ENCODE data around the gene ARID5B.
A peak's percentile ranks its signal among the peaks of the same experiment; 100 is the strongest.

ARID5B gene

DNA sequence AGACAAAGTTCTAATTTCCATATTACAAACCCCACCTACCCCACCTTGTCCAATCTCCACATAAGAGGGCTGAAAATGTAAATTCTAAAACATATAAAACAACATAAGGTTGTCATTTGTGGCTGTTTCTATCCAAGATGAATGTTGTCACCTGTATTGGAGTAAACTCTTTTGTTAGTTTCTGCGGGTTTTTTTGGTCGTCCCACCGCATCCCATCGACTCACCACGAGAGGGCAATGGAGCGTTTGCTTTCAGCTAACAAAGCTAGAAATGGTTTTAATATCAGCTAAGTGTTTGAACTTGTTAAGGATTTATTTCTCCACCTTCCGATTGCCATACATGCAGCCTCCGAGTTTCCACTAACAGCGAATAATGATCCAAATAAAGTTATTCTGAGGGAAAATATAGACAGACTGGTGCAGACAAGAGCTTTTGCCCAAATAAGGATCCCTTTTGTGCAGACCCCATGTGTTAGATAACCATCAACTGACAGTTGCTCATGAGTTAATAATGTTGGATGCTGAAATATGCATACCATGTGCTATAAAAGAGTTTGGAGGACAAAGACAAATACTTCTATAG, 137.2 kb downstream of the ARID5B start:
- TF ChIP-seq CTBP1 (IDR thresholded peaks at IDR 0.05; ENCODE audit: borderline replicate concordance) = no peak
- TF ChIP-seq, protein P1, sequence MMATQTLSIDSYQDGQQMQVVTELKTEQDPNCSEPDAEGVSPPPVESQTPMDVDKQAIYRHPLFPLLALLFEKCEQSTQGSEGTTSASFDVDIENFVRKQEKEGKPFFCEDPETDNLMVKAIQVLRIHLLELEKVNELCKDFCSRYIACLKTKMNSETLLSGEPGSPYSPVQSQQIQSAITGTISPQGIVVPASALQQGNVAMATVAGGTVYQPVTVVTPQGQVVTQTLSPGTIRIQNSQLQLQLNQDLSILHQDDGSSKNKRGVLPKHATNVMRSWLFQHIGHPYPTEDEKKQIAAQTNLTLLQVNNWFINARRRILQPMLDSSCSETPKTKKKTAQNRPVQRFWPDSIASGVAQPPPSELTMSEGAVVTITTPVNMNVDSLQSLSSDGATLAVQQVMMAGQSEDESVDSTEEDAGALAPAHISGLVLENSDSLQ (IDR thresholded peaks at IDR 0.05) = peak; percentile 48; the same call in 1 of the 2 replicates
- ChIA-PET POLR2A (interaction anchor here (1.1 to 2.5 kb wide), 4 partner anchors 11 to 230 kb away, joined by 3 to 15 read pairs (median 3); partner anchors contain the start of gene RTKN2), CTCF (interaction anchor here (0.8 to 3.4 kb wide), 12 partner anchors 10 to 295 kb away, joined by 3 to 21 read pairs (median 4); no protein-coding TSS in a partner anchor)
- DNase-seq (ENCODE audit: extremely low spot score) = peak; percentile 61

DNA sequence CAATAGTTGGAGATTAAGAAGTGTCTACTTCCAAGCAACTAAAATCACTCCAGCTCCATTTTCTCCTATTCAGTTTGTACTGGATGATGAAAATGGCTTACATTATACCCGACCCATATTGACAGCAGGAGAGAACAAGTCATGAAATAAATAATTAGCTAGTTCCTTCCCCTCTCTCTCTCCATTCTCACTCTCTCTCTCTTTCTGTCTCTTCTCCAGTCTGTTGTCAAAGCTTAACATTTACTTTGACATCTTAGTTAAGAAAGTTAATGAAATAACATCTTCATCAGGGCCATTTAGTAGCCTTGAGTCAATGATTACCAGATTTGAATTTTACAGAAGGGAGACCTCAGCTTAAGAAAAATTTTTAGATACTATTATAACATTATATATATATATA, 138.5 kb downstream of the ARID5B start:
- ChIA-PET POLR2A (interaction anchor here (1.0 to 2.5 kb wide), 2 partner anchors 9 to 143 kb away, joined by 3 to 15 read pairs; no protein-coding TSS in a partner anchor), CTCF (interaction anchor here (0.5 to 3.3 kb wide), 5 partner anchors 9 to 205 kb away, joined by 3 to 21 read pairs (median 5); no protein-coding TSS in a partner anchor)
- DNase-seq (ENCODE audit: extremely low spot score) = no peak
- no peak for TF ChIP-seq SP1 (IDR thresholded peaks at IDR 0.05)
- TF ChIP-seq FOXA1 (IDR thresholded peaks at IDR 0.05) = no peak
- TF ChIP-seq ZNF384 (IDR thresholded peaks at IDR 0.05) = no peak
- TF ChIP-seq, protein P1 (IDR thresholded peaks at IDR 0.05) = no peak
- no peak for TF ChIP-seq LEF1 (IDR thresholded peaks at IDR 0.05; ENCODE audit: borderline replicate concordance)
- TF ChIP-seq TARDBP (IDR thresholded peaks at IDR 0.05) = no peak
- TF ChIP-seq L3MBTL2 (conservative IDR thresholded peaks at IDR 0.05) = no peak
- TF ChIP-seq CTBP1 (IDR thresholded peaks at IDR 0.05; ENCODE audit: borderline replicate concordance) = no peak
- no peak for TF ChIP-seq SUZ12 (IDR thresholded peaks at IDR 0.05)
- TF ChIP-seq HDGF (IDR thresholded peaks at IDR 0.05; ENCODE audit: borderline replicate concordance) = no peak
- no peak for TF ChIP-seq FOXM1 (IDR thresholded peaks at IDR 0.05; ENCODE audit: borderline replicate concordance)
- no peak for TF ChIP-seq NFRKB (IDR thresholded peaks at IDR 0.05)
- TF ChIP-seq BHLHE40 (IDR thresholded peaks at IDR 0.05; ENCODE audit: borderline replicate concordance) = no peak
- no peak for TF ChIP-seq ARNT (IDR thresholded peaks at IDR 0.05)
- TF ChIP-seq FOXK2 (IDR thresholded peaks at IDR 0.05) = no peak
- TF ChIP-seq ELF4 (IDR thresholded peaks at IDR 0.05) = no peak

DNA sequence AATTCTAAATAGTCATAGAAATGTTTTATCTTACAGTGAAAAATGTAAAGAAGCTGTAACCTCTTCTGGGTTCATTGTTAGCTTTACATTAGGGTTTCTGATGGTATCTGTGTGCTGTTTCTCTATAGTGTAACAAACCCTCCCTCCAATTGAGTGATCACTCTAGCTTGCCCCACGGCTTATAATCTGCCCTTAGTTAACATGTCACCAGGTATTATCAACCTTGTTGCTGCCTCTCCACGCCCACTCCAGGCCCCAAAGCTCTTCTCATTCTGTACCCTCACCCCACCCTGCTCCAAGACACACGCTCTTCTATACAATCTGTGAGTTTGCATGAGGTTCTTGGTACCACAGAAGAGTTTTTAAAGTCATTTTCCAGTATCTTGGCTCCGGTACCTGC, 139.4 kb downstream of the ARID5B start:
- TF ChIP-seq CTBP1 (IDR thresholded peaks at IDR 0.05; ENCODE audit: borderline replicate concordance) = no peak
- TF ChIP-seq ARNT (IDR thresholded peaks at IDR 0.05) = no peak
- TF ChIP-seq ZNF384 (IDR thresholded peaks at IDR 0.05) = no peak
- TF ChIP-seq LEF1 (IDR thresholded peaks at IDR 0.05; ENCODE audit: borderline replicate concordance) = no peak
- TF ChIP-seq L3MBTL2 (conservative IDR thresholded peaks at IDR 0.05) = no peak
- TF ChIP-seq SUZ12 (IDR thresholded peaks at IDR 0.05) = no peak
- TF ChIP-seq HDGF (IDR thresholded peaks at IDR 0.05; ENCODE audit: borderline replicate concordance) = no peak
- TF ChIP-seq NFRKB (IDR thresholded peaks at IDR 0.05) = no peak
- TF ChIP-seq, protein P1 (IDR thresholded peaks at IDR 0.05) = no peak
- no peak for TF ChIP-seq SP1 (IDR thresholded peaks at IDR 0.05)
- no peak for TF ChIP-seq FOXA1 (IDR thresholded peaks at IDR 0.05)
- no peak for TF ChIP-seq ELF4 (IDR thresholded peaks at IDR 0.05)
- no peak for TF ChIP-seq FOXK2 (IDR thresholded peaks at IDR 0.05)
- no peak for TF ChIP-seq TARDBP (IDR thresholded peaks at IDR 0.05)
- TF ChIP-seq FOXM1 (IDR thresholded peaks at IDR 0.05; ENCODE audit: borderline replicate concordance) = no peak
- no peak for TF ChIP-seq BHLHE40 (IDR thresholded peaks at IDR 0.05; ENCODE audit: borderline replicate concordance)
- POLR2A ChIA-PET = interaction anchor here (1.3 kb wide), 1 partner anchor 9 kb away, joined by 6 read pairs; no protein-coding TSS in a partner anchor
- CTCF ChIA-PET = interaction anchor here (0.6 to 2.2 kb wide), 2 partner anchors 204 to 396 kb away, joined by 3 to 9 read pairs; no protein-coding TSS in a partner anchor
- no peak for DNase-seq (ENCODE audit: extremely low spot score)

DNA sequence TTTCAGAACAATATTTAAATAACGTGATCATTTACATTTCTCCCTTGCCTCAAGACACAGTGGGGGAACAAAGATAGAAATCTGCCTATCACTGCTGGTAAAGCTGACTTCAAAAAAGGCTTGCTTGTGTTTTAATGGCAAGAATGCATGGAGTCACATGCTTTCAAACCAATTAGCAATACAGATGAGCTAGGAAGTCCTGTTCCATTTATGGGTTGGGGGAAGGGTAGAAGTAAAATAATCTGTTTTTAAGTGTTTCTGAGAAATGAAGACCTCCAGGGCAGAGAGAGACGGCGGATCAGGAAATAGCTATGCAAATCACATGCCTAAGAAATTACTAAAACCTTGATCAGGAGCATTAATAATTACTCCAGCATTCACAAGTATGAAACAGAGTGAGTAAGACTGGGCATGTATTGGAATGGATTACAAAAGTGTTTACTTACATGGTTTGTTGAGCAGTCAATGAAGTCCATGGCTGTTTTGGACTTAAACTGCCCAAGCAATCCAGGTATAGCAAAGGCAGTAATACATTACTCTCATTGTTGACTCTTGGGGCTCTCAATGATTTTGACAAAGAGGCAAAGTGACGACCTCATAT, 142.0 kb downstream of the ARID5B start:
- ChIA-PET CTCF (interaction anchor here (0.5 to 1.4 kb wide), 2 partner anchors 141 to 147 kb away, joined by 3 to 5 read pairs; no protein-coding TSS in a partner anchor), POLR2A (interaction anchor here (1.2 kb wide), 1 partner anchor 11 kb away, joined by 4 read pairs; no protein-coding TSS in a partner anchor)

DNA sequence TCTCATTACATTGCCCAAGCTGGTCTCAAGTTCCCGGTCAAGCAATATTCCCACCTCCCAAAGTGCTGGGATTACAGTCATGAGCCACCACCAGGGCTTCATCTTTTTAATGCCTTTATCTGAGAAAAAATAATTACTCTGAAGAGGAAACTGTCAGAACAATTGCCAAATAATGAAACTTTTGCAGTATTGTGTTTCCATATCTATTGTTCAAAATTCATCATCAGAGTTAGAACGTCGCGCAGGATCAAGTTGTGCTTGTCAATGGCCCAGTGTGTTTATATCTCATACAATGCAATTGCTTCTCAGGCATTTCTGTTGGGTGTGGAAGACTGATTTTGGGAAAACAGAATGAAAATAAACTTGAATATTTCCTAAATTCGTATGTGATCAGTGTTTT, 143.1 kb downstream of the ARID5B start:
- POLR2A ChIA-PET = no interaction called here
- DNase-seq (ENCODE audit: extremely low spot score) = no peak
- TF ChIP-seq NFRKB (IDR thresholded peaks at IDR 0.05) (no peak), TARDBP (IDR thresholded peaks at IDR 0.05) (no peak), FOXK2 (IDR thresholded peaks at IDR 0.05) (no peak), SUZ12 (IDR thresholded peaks at IDR 0.05) (no peak), BHLHE40 (IDR thresholded peaks at IDR 0.05; ENCODE audit: borderline replicate concordance) (no peak), LEF1 (IDR thresholded peaks at IDR 0.05; ENCODE audit: borderline replicate concordance) (no peak), ARNT (IDR thresholded peaks at IDR 0.05) (no peak), ZNF384 (IDR thresholded peaks at IDR 0.05) (no peak), FOXM1 (IDR thresholded peaks at IDR 0.05; ENCODE audit: borderline replicate concordance) (no peak), ELF4 (IDR thresholded peaks at IDR 0.05) (no peak), SP1 (IDR thresholded peaks at IDR 0.05) (no peak), CTBP1 (IDR thresholded peaks at IDR 0.05; ENCODE audit: borderline replicate concordance) (no peak)
- TF ChIP-seq, protein P1 (IDR thresholded peaks at IDR 0.05) = no peak
- CTCF ChIA-PET = interaction anchor here (1.4 kb wide), 1 partner anchor 148 kb away, joined by 3 read pairs; no protein-coding TSS in a partner anchor

More for the DNA sequence above, 142.0 kb downstream of the ARID5B start:
- peak; percentile 50; the same call in 1 of the 2 replicates for TF ChIP-seq L3MBTL2 (conservative IDR thresholded peaks at IDR 0.05)
- no peak for TF ChIP-seq ZNF384 (IDR thresholded peaks at IDR 0.05)
- DNase-seq (ENCODE audit: extremely low spot score) = no peak

All from HEK293T (cell line).